NOMO-1 treated with DMSO at 0.1 percent for 48 hours (cell line): ENCODE data around the gene NELFA.

Experiments
- DNase-seq: peaks from one replicate; lab custom pipeline; 2025; ENCODE audit not compliant: unreplicated experiment; lab: John Stamatoyannopoulos, UW

Gene NELFA

GRCh38 chr4:2008921-2009650 is at the start of gene NELFA:
TSS of gene NELFA (minus strand) at chr4:2008974. CDS start at chr4:2008959, 15 bp downstream.
- DNase-seq, result peak; percentile 88

GRCh38 chr4:2057382-2058065 is 48.8 kb upstream of the NELFA start:
- no peak for DNase-seq

GRCh38 chr4:2054217-2054616 is 45.4 kb upstream of the NELFA start:
- DNase-seq, result no peak

GRCh38 chr4:2051086-2051485 is 42.3 kb upstream of the NELFA start:
- no peak for DNase-seq

DNA sequence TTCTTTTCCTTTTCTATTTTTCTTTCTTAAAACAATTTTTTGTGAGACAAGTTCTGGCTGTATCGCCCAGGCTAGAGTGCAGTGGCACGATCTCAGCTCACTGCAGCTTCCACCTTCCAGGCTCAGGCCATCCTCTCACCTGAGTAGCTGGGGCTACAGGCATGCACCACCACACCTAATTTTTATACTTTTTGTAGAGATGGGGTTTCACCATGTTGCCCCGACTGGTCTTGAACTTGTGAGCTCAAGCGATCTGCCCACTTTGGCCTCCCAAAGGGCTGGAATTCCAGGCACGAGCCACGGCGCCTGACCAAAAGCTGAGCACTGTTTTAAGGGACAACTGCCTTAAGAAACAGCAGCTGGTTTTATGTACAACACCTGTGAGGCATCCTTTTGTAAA is 41.0 kb upstream of the NELFA start:
- no peak for DNase-seq

DNA sequence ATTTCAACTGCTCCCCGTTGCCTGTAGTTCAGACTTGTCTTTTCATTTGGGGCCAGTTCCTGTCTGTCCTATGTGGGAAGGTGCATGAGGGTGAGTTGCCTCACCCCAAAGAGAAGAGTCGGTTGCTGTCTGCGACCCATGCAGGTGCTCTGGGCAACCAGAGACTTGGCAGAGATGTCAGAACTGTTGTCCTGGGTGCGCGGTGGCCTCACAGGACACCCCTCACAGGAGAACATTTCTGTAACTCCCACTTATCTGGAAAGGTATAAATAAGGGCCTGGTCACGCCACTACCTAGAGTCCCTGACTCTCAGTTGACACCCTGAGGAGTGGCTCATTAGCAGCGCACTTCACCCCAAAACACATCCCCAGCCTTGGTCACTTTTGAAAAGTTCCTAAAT is 40.6 kb upstream of the NELFA start:
- no peak for DNase-seq

DNA sequence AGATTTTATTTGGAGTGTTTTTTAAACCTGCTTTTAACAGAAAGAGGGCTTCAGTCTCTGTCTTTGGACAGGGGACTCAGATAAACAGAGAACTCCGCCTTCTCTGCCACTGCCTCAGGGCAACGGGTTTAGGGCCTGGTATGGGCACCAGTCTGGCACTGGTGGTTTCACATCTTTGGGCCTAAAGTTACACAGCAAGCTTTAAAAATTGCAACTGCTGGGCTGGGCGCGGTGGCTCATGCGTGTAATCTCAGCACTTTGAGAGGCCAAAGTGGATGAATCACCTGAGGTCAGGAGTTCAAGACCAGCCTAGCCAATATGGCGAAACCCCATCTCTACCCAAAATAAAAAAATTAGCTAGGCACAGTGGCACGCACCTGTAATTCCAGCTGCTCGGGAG is 40.1 kb upstream of the NELFA start:
- no peak for DNase-seq

GRCh38 chr4:2047781-2048581 is 39.2 kb upstream of the NELFA start:
- no peak for DNase-seq

DNA sequence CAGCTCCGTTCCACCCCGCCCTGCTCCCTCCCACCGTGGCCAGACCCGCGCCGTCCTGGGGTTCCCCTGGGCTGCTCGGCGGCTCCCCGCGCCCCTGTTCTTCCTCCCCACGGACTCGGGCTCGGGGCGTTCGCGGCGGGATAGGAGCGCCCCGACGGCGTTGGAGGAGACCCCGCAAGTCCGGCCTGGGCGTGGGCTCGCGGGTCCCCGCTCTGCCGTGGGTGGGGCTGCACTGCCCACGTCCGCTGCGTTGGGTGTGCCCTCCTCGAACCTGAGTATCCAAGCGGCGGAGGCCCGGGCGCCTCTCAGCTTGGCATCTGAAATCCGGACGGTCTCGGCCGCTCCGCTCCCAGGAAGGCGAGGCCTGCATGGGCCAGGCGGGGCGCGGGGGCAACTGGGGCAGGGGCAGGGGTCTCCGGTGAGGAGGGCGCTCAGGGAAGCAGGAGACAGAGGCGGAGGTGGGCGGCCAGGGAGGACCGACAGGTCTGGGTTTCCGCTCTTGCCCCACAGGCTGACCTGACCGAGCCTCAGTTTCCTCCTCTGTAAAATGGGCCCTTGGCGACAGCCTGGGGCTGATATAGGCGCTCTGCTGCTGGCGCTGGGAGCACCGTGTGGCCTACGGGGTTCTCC is 38.4 kb upstream of the NELFA start:
- no peak for DNase-seq

- no peak for DNase-seq
Measured at GRCh38 chr4:2046031-2046961, 37.5 kb upstream of the NELFA start.

DNA sequence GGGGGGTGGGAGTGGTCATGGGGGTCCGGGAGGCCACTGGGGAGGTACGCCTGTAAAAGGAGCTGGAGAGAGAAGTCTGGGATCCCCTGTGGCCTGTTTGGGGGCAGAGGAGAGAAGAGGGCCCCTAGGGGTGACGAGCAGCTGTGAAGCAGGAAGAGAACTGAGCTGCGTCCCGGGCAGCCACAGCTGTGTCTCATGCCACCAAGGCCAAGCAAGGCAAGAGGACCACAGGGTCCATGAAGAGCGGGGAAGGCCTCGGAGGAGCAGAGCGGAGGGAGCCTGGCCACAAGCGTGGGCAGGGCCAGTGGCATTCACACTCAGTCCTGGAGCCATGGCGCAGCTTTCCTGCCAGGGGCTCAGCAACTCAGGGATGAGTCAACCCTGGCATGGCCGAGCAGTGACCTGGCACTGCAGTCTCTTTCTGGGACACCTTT is 36.8 kb upstream of the NELFA start:
- DNase-seq, result no peak

- DNase-seq, result no peak
Measured at GRCh38 chr4:2044542-2045517, 36.1 kb upstream of the NELFA start.

GRCh38 chr4:2044119-2044485 is 35.3 kb upstream of the NELFA start:
- no peak for DNase-seq

- no peak for DNase-seq
Measured at GRCh38 chr4:2043396-2044118, 34.8 kb upstream of the NELFA start.

DNA sequence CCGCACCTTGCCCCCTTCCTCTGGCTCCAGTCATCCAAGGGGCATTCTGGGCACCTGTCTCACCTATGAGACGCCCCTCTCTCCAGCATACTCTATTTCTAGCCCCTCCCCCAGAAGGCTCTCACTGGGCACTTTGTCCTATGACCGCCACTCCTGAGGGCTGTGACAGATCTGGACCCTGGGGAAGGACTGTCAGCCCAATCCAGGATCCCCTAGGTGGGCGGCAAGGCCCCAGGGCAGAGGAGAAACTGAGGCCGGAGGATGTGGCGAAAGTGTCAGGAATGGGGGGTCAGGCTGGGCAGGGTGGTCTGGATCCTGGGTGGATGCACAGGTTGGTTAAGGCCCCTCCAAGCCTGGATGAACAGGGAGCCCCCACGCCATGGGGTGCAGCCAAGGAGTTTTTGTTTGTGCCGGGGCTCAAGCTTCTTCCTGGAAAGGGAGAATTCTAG is 34.2 kb upstream of the NELFA start:
- DNase-seq, result no peak

GRCh38 chr4:2042204-2042946 is 33.6 kb upstream of the NELFA start:
- no peak for DNase-seq

GRCh38 chr4:2041239-2042130 is 32.7 kb upstream of the NELFA start:
- DNase-seq, result peak; percentile 71
